ENCODE data around the gene CGREF1. TPM values are rescaled to one million over a fixed set of nuclear protein-coding genes. Genes with fewer than 3 reads are reported as not detected.
A peak's percentile ranks its signal among the peaks of the same experiment; 100 is the strongest.

Gene CGREF1
- total and polyA plus RNA-seq, 2 donors (not counting 1 experiment from before 2014, with no cell fraction given): 1.5 to 2.3 TPM

DNA sequence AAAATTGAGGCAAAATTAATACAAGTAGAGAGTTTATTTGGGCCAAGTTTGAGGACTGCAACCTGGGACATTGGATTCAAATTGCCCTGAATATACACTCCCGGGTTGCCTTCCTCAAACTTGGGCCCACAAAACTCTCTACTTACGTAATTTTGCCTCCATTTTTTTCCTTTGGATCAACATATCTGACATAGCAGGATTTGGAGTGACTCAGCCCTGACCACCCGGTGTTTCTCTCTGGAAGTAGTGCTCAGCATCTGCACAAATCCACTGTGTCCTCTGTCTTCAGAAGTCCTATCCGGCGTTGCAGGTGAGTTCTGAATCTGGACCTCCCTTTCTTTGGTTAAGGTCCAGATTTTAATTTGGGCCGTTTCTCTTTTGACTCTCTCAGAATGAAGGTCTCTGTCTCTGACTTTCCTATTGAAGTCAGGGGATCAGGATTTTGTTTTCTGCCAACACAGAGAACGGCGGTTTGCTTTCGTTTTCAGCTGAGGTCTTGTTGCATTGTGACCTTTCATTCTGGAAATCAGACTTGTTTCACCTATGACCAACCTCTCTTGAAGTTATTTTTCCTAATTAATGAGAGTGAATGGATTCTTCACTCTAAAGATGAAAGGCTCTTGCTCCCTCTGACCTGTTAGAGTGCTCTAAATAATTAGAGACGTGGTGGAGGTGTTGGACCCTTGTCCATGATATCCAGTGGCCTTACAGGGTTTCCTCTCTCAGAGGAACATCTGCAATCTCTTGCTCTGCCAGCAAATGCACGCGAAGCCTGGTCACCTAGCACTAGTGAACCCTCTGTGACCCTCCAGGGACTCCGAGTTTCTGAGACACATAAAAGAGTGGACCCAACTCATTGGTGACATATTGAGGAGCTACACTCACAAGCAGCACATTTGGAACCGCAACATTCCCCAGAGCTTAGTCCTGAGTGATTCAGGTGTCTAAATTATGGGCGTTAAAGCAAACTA is 43.5 kb upstream of the CGREF1 start:
- no peak for TF ChIP-seq EZH2 (IDR thresholded peaks at IDR 0.05; ENCODE audit: low read length, missing control alignments)
- no peak for TF ChIP-seq CTCF (conservative IDR thresholded peaks at IDR 0.05 in 1 of 2, IDR thresholded peaks at IDR 0.05 in 1 of 2; ENCODE audit: low read depth in 1 of 2, low read length in 2 of 2)
- H2AFZ ChIP-seq (ENCODE audit: low read length): no peak overlapping the region
- no peaks in the 10 kb centered on the region for H3K36me3 ChIP-seq (ENCODE audit: control insufficient read depth, insufficient read depth, low read length)
- H3K27ac ChIP-seq (ENCODE audit: insufficient read depth, low read length): no peak overlapping the region
- no peak overlapping the region for H3K4me3 ChIP-seq (replicated peaks in 1 of 4; ENCODE audit: control extremely low read depth in 1 of 4, insufficient read depth in 1 of 4, low read depth in 3 of 4, low read length in 4 of 4)
- H3K4me1 ChIP-seq (ENCODE audit: control insufficient read depth, extremely low read depth, insufficient read depth, low read length): no peaks in the 10 kb centered on the region
- no peak overlapping the region for H3K9ac ChIP-seq (ENCODE audit: insufficient read depth, low read length)
- no peaks in the 10 kb centered on the region for H3K9me3 ChIP-seq (ENCODE audit: control insufficient read depth, insufficient read depth, low read depth, low read length)
- peak; percentile 9 to 19 for DNase-seq (ENCODE audit: low read depth in 2 of 2)
- H3K4me2 ChIP-seq (ENCODE audit: extremely low read depth, insufficient read depth, low read length): no peak overlapping the region
- H3K79me2 ChIP-seq (ENCODE audit: control insufficient read depth, insufficient read depth, low read length): no peaks in the 10 kb centered on the region
- H3K27me3 ChIP-seq (ENCODE audit: control insufficient read depth, insufficient read depth, low read length): peaks cover 11% of the 10 kb centered on the region
- no peaks in the 10 kb centered on the region for H4K20me1 ChIP-seq (ENCODE audit: control insufficient read depth, extremely low read depth, insufficient read depth, low read length)

GRCh38 chr2:27160191-27160590 is 41.3 kb upstream of the CGREF1 start:
- H3K27ac ChIP-seq (ENCODE audit: insufficient read depth, low read length): no peak overlapping the region
- H3K9me3 ChIP-seq (ENCODE audit: control insufficient read depth, insufficient read depth, low read depth, low read length): no peaks in the 10 kb centered on the region
- H3K36me3 ChIP-seq (ENCODE audit: control insufficient read depth, insufficient read depth, low read length): no peaks in the 10 kb centered on the region
- no peaks in the 10 kb centered on the region for H4K20me1 ChIP-seq (ENCODE audit: control insufficient read depth, extremely low read depth, insufficient read depth, low read length)
- H3K27me3 ChIP-seq (ENCODE audit: control insufficient read depth, insufficient read depth, low read length): peaks cover 7% of the 10 kb centered on the region
- H3K4me3 ChIP-seq (replicated peaks in 1 of 4; ENCODE audit: control extremely low read depth in 1 of 4, insufficient read depth in 1 of 4, low read depth in 3 of 4, low read length in 4 of 4): no peak overlapping the region
- H2AFZ ChIP-seq (ENCODE audit: low read length): no peak overlapping the region
- no peak overlapping the region for H3K4me2 ChIP-seq (ENCODE audit: extremely low read depth, insufficient read depth, low read length)
- no peaks in the 10 kb centered on the region for H3K79me2 ChIP-seq (ENCODE audit: control insufficient read depth, insufficient read depth, low read length)
- H3K9ac ChIP-seq (ENCODE audit: insufficient read depth, low read length): no peak overlapping the region
- H3K4me1 ChIP-seq (ENCODE audit: control insufficient read depth, extremely low read depth, insufficient read depth, low read length): no peaks in the 10 kb centered on the region
- TF ChIP-seq CTCF (conservative IDR thresholded peaks at IDR 0.05 in 1 of 2, IDR thresholded peaks at IDR 0.05 in 1 of 2; ENCODE audit: low read depth in 1 of 2, low read length in 2 of 2) (no peak), EZH2 (IDR thresholded peaks at IDR 0.05; ENCODE audit: low read length, missing control alignments) (no peak)
- DNase-seq (ENCODE audit: low read depth in 2 of 2): no peak

- no peak for TF ChIP-seq EZH2 (IDR thresholded peaks at IDR 0.05; ENCODE audit: low read length, missing control alignments)
- TF ChIP-seq CTCF (conservative IDR thresholded peaks at IDR 0.05 in 1 of 2, IDR thresholded peaks at IDR 0.05 in 1 of 2; ENCODE audit: low read depth in 1 of 2, low read length in 2 of 2): no peak
- Histone ChIP-seq H4K20me1 (ENCODE audit: control insufficient read depth, extremely low read depth, insufficient read depth, low read length) (no peaks in the 10 kb centered on the region), H3K79me2 (ENCODE audit: control insufficient read depth, insufficient read depth, low read length) (no peaks in the 10 kb centered on the region), H3K27ac (ENCODE audit: insufficient read depth, low read length) (no peak overlapping the region), H3K36me3 (ENCODE audit: control insufficient read depth, insufficient read depth, low read length) (no peaks in the 10 kb centered on the region), H3K9me3 (ENCODE audit: control insufficient read depth, insufficient read depth, low read depth, low read length) (no peaks in the 10 kb centered on the region), H3K9ac (ENCODE audit: insufficient read depth, low read length) (no peak overlapping the region), H3K4me2 (ENCODE audit: extremely low read depth, insufficient read depth, low read length) (no peak overlapping the region), H3K4me1 (ENCODE audit: control insufficient read depth, extremely low read depth, insufficient read depth, low read length) (no peaks in the 10 kb centered on the region), H3K4me3 (replicated peaks in 1 of 4; ENCODE audit: control extremely low read depth in 1 of 4, insufficient read depth in 1 of 4, low read depth in 3 of 4, low read length in 4 of 4) (no peak overlapping the region), H2AFZ (ENCODE audit: low read length) (no peak overlapping the region), H3K27me3 (ENCODE audit: control insufficient read depth, insufficient read depth, low read length) (peaks cover 7% of the 10 kb centered on the region)
- no peak for DNase-seq (ENCODE audit: low read depth in 2 of 2)
Observed at GRCh38 chr2:27159271-27159670, 40.3 kb upstream of the CGREF1 start.
